OCI-LY7 (cell line): ENCODE results near the gene CLPSL1. TPM values are rescaled to one million over a fixed set of nuclear protein-coding genes. Genes with fewer than 3 reads are reported as not detected.

Experiments used
- BruUV-seq: library from RNA; stranded (reverse); fragments of 400-500 nt; replicated peaks from 2 replicates; lab custom pipeline; 2021; lab: Mats Ljungman, UMichigan
- CTCF ChIA-PET: fragments of 300-600 bp; sonication (Branson Sonifier 250); formaldehyde crosslinking; loops from one replicate; lab custom pipeline; 2022; ENCODE audit warnings: antibody characterized with exemption; ENCODE audit not compliant: unreplicated experiment; lab: Charles Lee
- POLR2A ChIA-PET: fragments of 300-600 bp; sonication (Branson Sonifier 250); formaldehyde crosslinking; loops from one replicate; lab custom pipeline; 2022; ENCODE audit warnings: antibody characterized with exemption; lab: Charles Lee
- DNase-seq: peaks from one replicate; pipeline ENCODE4 v3.0.0-alpha.2; 2015; ENCODE audit warnings: low spot score
- H2AFZ ChIP-seq: fragments of 200-600 bp; sonication (generic), shearing (Covaris generic); 2 replicates; pipeline ENCODE4 v1.6.1; 2014; ENCODE audit warnings: mild to moderate bottlenecking, antibody characterized with exemption, low read length, moderate library complexity
- H3K27ac ChIP-seq: fragments of 200-600 bp; sonication (generic); 2 replicates; pipeline ENCODE4 v1.5.1; 2014; ENCODE audit warnings: mixed run types, low read depth, mild to moderate bottlenecking, moderate library complexity, low read length, inconsistent platforms; ENCODE audit not compliant: poor library complexity, severe bottlenecking
- H3K36me3 ChIP-seq: fragments of 200-600 bp; sonication (generic); 2 replicates; pipeline ENCODE4 v1.6.1; 2014; ENCODE audit warnings: mild to moderate bottlenecking, antibody characterized with exemption, low read length, moderate library complexity, mixed read lengths; ENCODE audit not compliant: insufficient read depth
- H3K4me1 ChIP-seq: fragments of 200-600 bp; sonication (generic); 2 replicates; pipeline ENCODE4 v1.5.1; 2014; ENCODE audit warnings: mild to moderate bottlenecking, low read length; ENCODE audit not compliant: insufficient read depth, poor library complexity, severe bottlenecking
- H3K4me2 ChIP-seq: fragments of 200-600 bp; sonication (generic); 2 replicates; pipeline ENCODE4 v1.6.1; 2014; ENCODE audit warnings: mild to moderate bottlenecking, low read length
- H3K4me3 ChIP-seq: fragments of 200-600 bp; sonication (generic); 2 replicates; pipeline ENCODE4 v1.5.1; 2014; ENCODE audit warnings: mild to moderate bottlenecking, low read depth, low read length; ENCODE audit not compliant: poor library complexity, severe bottlenecking
- H3K79me2 ChIP-seq: fragments of 200-600 bp; sonication (generic); 2 replicates; pipeline ENCODE4 v1.6.1; 2016; ENCODE audit warnings: low read depth, mild to moderate bottlenecking, low read length, moderate library complexity, mixed read lengths; ENCODE audit not compliant: insufficient read depth
- H3K9me2 ChIP-seq: fragments of 200-600 bp; sonication (generic); 2 replicates; pipeline ENCODE4 v1.6.1; 2016; ENCODE audit warnings: mild to moderate bottlenecking, low read length, mixed read lengths; ENCODE audit not compliant: insufficient read depth
- H3K9me3 ChIP-seq: fragments of 200-600 bp; sonication (generic); 2 replicates; pipeline ENCODE4 v1.6.1; 2014; ENCODE audit warnings: mild to moderate bottlenecking, mixed run types, low read length, mixed read lengths
- H4K20me1 ChIP-seq: fragments of 200-600 bp; sonication (generic); 2 replicates; pipeline ENCODE4 v1.6.1; 2014; ENCODE audit warnings: mild to moderate bottlenecking, antibody characterized with exemption, low read length, moderate library complexity, mixed read lengths; ENCODE audit not compliant: insufficient read depth
- CTCF ChIP-seq: fragments of 200-600 bp; sonication (generic); conservative IDR thresholded peaks from 2 replicates; pipeline ENCODE4 v1.5.1; 2014; ENCODE audit warnings: mild to moderate bottlenecking, antibody characterized with exemption, low read length, moderate library complexity, mixed read lengths
- EZH2phosphoT487 ChIP-seq: fragments of 200-600 bp; sonication (generic); IDR thresholded peaks from 2 replicates; pipeline ENCODE4 v1.6.1; 2018; ENCODE audit warnings: low read depth, borderline replicate concordance, mild to moderate bottlenecking, mixed run types, antibody characterized with exemption, low read length, moderate library complexity, mixed read lengths
- intact Hi-C: fragments of 100-400 bp; cut with micrococcal nuclease; formaldehyde crosslinking; loops from one replicate; pipeline ENCODE4 v1.10.0; 2022; ENCODE audit not compliant: unreplicated experiment
- total RNA-seq, 2 experiments: library from RNA; depleted of rRNA in 1 of 2; stranded (reverse); fragments of >200 nt in 1 of 2; shearing (Covaris generic) in 1 of 2; gene quantifications; 2 replicates each; pipeline ENCODE4 v1.2.3, GENCODE V29; 2014 to 2022

The CLPSL1 gene
- total RNA-seq, 2 experiments from 2014 or later = not detected

DNA sequence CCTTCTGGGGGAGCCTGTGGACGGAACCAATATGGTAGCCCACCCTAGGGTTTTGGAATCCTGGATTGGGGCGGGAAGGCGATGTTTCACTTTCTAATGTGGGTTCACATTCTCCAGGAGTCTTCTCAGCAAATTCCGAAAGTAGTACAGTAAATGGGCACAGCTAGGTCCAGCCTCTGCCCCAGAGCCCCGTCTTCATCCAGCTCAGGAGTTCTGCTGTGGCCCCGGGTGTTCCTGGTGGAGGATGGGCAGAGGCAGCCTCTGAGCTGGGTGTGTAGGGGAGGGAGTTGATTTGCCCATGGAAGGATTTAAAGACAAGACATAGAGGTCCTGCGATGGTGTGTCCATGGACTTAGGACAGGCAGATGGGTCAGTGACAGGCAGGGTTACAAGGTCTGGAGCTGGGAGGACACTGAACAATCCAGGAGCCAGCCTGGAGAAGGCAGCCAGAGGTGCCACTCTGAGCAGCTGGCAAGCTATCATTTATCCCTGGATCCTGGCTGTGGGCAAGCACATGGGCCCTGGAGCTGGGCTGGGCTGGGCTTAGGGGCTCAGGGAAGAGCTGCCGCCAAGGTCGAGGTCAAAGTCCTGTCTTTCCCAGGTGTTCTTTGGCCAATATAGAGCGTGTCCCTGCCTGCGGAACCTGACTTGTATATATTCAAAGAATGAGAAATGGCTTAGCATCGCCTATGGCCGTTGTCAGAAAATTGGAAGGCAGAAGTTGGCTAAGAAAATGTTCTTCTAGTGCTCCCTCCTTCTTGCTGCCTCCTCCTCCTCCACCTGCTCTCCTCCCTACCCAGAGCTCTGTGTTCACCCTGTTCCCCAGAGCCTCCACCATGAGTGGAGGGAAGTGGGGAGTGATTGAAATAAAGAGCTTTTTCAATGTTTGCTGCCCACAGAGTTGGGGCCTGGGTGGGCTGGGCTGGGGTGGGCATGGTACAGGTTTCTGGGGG lies 6.7 kb downstream of the CLPSL1 start:
- Histone ChIP-seq H3K79me2 (no peaks in the 10 kb centered on the region), H3K27ac (no peak overlapping the region), H3K9me3 (no peaks in the 10 kb centered on the region), H3K4me2 (no peak overlapping the region), H3K36me3 (no peaks in the 10 kb centered on the region), H3K4me3 (no peak overlapping the region), H4K20me1 (no peaks in the 10 kb centered on the region), H2AFZ (no peak overlapping the region), H3K4me1 (no peaks in the 10 kb centered on the region), H3K9me2 (no peaks in the 10 kb centered on the region)
- intact Hi-C loops = no loop called here
- no TSS peak for BruUV-seq
- no peak for DNase-seq
- CTCF ChIA-PET = no interaction called here
- TF ChIP-seq EZH2phosphoT487 (no peak), CTCF (no peak)
- POLR2A ChIA-PET = interaction anchor here (0.5 kb wide), 1 partner anchor 653 kb away, joined by 4 read pairs; no protein-coding TSS in a partner anchor

- CTCF ChIA-PET = no interaction called here
- TF ChIP-seq CTCF (no peak), EZH2phosphoT487 (no peak)
- H3K27ac ChIP-seq = no peak overlapping the region
- H3K4me1 ChIP-seq = no peaks in the 10 kb centered on the region
- no peaks in the 10 kb centered on the region for H3K9me3 ChIP-seq
- DNase-seq = no peak
- no peaks in the 10 kb centered on the region for H3K9me2 ChIP-seq
- POLR2A ChIA-PET = interaction anchor here (0.5 kb wide), 1 partner anchor 652 kb away, joined by 4 read pairs; no protein-coding TSS in a partner anchor
- H3K79me2 ChIP-seq = no peaks in the 10 kb centered on the region
- BruUV-seq = no TSS peak
- intact Hi-C loops = no loop called here
- no peaks in the 10 kb centered on the region for H4K20me1 ChIP-seq
- H3K36me3 ChIP-seq = no peaks in the 10 kb centered on the region
- no peak overlapping the region for H2AFZ ChIP-seq
- H3K4me3 ChIP-seq = no peak overlapping the region
- H3K4me2 ChIP-seq = no peak overlapping the region
These were observed 7.7 kb downstream of the CLPSL1 start for GRCh38 chr6:35788423-35788982.

- no TSS peak for BruUV-seq
- DNase-seq = no peak
- CTCF ChIA-PET = no interaction called here
These were observed 9.9 kb downstream of the CLPSL1 start for GRCh38 chr6:35790683-35791082.

More at GRCh38 chr6:35790683-35791082, 9.9 kb downstream of the CLPSL1 start:
- Histone ChIP-seq H3K4me1 (no peaks in the 10 kb centered on the region), H3K36me3 (no peaks in the 10 kb centered on the region), H3K4me3 (no peak overlapping the region), H3K79me2 (no peaks in the 10 kb centered on the region), H3K4me2 (no peak overlapping the region), H4K20me1 (no peaks in the 10 kb centered on the region), H3K9me3 (no peaks in the 10 kb centered on the region), H3K9me2 (no peaks in the 10 kb centered on the region), H3K27ac (no peak overlapping the region), H2AFZ (no peak overlapping the region)
- TF ChIP-seq EZH2phosphoT487 = no peak
- no peak for TF ChIP-seq CTCF
- POLR2A ChIA-PET = interaction anchor here (0.6 kb wide), 1 partner anchor 693 kb away, joined by 3 read pairs; no protein-coding TSS in a partner anchor
- intact Hi-C loops = no loop called here
